Keratinocyte (primary cell): ENCODE measurements around the gene TRAF1.

ENCODE experiments used
- EZH2 ChIP-seq: IDR thresholded peaks from one replicate; pipeline ENCODE4 v1.6.1; 2012; ENCODE audit warnings: inconsistent platforms, mild to moderate bottlenecking, low read length, moderate library complexity
- TF ChIP-seq, protein P1 (sequence below), 3 experiments: IDR thresholded peaks in 1 of 3; conservative IDR thresholded peaks in 1 of 3; optimal IDR thresholded peaks in 1 of 3; 2 replicates in 2 of 3; 3 replicates in 1 of 3; pipeline versions ENCODE3 to v1.5.1; 2011; ENCODE audit warnings: low read length in 3 of 3, mild to moderate bottlenecking in 3 of 3, moderate library complexity in 2 of 3, control low read depth in 1 of 3, inconsistent platforms in 1 of 3; ENCODE audit not compliant: insufficient read depth in 2 of 3; ENCODE audit errors: extremely low read depth in 1 of 3

DNA sequence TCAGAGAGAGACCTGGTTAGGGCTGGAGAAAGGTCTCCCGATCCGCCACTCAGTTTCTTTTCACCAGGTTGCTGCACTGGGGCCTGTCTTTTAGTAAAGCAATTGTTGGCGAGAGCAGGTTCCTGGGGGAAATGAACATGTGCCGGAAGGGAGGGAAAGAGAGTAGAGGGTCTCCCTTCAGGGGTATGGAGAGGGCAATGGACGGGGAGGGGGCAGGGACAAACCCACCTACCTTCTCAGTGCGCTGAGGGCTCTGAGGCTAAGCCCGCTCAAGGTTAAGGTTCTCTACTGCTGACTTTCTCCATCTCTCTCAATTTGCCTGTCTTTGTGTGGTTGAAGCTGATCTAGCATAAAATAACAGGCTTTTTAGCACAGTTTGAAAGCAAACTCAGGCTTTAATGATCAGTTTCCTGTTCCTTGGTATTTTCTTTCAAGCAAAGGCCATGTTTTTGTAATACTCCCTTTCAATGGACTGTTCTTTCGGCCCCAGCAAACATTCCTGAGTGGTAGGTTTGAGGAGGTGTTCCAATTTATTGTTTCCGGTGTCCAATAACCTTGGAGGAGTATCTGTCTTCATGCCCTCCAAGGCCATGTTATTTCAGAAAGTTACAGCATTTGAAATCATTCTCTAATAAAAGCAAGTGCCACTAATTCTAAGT lies 25.5 kb upstream of the TRAF1 start:
- TF ChIP-seq, protein P1, sequence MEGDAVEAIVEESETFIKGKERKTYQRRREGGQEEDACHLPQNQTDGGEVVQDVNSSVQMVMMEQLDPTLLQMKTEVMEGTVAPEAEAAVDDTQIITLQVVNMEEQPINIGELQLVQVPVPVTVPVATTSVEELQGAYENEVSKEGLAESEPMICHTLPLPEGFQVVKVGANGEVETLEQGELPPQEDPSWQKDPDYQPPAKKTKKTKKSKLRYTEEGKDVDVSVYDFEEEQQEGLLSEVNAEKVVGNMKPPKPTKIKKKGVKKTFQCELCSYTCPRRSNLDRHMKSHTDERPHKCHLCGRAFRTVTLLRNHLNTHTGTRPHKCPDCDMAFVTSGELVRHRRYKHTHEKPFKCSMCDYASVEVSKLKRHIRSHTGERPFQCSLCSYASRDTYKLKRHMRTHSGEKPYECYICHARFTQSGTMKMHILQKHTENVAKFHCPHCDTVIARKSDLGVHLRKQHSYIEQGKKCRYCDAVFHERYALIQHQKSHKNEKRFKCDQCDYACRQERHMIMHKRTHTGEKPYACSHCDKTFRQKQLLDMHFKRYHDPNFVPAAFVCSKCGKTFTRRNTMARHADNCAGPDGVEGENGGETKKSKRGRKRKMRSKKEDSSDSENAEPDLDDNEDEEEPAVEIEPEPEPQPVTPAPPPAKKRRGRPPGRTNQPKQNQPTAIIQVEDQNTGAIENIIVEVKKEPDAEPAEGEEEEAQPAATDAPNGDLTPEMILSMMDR (optimal IDR thresholded peaks at IDR 0.05 in 1 of 3, IDR thresholded peaks at IDR 0.05 in 1 of 3, conservative IDR thresholded peaks at IDR 0.05 in 1 of 3; ENCODE audit: extremely low read depth in 1 of 3, insufficient read depth in 2 of 3, low read length in 3 of 3), result no peak
- TF ChIP-seq EZH2, result no peak
